HT1080 (cell line): ENCODE data around the gene GSTM5. TPM values are rescaled to one million over a fixed set of nuclear protein-coding genes. Genes with fewer than 3 reads are reported as not detected.
"Not testable (repeated sequence)": the region's sequence is repeated elsewhere in the genome, so short reads cannot be mapped to it uniquely, and the experiment has no call there.

Source experiments
- DNase-seq: peaks from one replicate; pipeline ENCODE4 v3.0.0-alpha.2; 2015; ENCODE audit warnings: low read depth
- polyA plus RNA-seq, 2 experiments: library from polyadenylated mRNA; depleted of rRNA; stranded (reverse); fragments of >200 nt; gene quantifications; 2 replicates each; pipeline ENCODE4 v1.2.3, GENCODE V29; 2015
- total RNA-seq: library from RNA; depleted of rRNA; stranded (reverse); fragments of >200 nt; shearing (Covaris generic); gene quantifications from 2 replicates; pipeline ENCODE4 v1.2.3, GENCODE V29; 2014; rRNA removed

Gene GSTM5
- 0.03 TPM in 1 of 2 replicates, not detected in the other for total RNA-seq
- not detected in 2 replicates for polyA plus RNA-seq (2015; cell fraction: cytosol; rRNA removed)
- 0.04 TPM in 1 of 2 replicates, not detected in the other for polyA plus RNA-seq (2015; cell fraction: nucleus; rRNA removed)

DNA sequence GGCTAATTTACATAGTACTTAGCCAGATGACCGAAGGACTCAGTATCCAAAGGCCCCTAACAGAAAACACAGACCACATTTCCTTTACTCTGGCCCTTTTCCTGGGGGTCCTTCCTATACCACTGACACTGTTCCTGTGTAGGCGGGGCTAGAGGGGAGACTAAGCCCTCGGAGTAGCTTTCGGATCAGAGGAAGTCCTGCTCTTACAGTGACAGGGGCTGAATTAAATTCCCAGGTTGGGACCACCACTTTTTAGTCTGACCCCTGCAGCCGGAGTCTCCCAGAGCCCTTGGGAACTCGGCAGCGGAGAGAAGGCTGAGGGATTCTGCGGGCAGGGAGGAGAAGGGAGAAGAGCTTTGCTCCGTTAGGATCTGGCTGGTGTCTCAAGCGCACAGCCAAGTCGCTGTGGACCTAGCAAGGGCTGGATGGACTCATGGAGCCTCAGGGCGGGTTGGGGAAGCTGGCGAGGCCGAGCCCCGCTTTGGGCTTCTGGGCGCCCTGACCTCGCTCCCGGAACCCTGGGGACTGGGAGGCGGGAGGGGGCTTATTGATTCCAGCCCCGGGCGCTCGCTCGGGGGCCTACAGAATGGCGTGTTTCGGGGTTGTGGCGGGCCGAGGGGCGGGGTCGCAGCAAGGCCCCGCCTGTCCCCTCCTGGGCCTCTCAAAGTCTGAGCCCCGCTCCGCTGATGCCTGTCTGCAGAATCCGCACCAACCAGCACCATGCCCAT, at the start of gene GSTM5:
GSTM5 (plus strand) TSS at position 659 of the 728 bp plus-strand sequence; CDS start at position 721, 62 bp downstream.
- DNase-seq: not testable (repeated sequence)

DNA sequence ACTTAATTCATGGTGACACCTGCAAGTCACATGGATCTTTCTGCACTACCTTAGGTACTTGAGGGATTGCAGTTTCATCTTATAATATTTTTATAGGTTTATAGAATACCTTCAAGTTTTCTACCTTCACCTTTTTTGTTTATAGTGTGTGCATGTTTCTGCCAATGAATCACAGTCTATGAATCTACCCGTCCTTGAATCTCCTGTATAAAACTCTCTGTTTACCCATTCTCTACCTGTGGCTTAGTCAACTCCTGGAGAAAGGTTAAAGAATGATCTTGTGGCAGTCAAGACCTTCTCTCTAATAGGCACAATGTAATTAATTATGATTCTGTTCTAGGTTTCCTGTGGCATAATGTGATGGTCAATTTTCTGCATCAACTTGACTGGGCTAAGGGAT, 47.4 kb upstream of the GSTM5 start:
- DNase-seq: no peak

DNA sequence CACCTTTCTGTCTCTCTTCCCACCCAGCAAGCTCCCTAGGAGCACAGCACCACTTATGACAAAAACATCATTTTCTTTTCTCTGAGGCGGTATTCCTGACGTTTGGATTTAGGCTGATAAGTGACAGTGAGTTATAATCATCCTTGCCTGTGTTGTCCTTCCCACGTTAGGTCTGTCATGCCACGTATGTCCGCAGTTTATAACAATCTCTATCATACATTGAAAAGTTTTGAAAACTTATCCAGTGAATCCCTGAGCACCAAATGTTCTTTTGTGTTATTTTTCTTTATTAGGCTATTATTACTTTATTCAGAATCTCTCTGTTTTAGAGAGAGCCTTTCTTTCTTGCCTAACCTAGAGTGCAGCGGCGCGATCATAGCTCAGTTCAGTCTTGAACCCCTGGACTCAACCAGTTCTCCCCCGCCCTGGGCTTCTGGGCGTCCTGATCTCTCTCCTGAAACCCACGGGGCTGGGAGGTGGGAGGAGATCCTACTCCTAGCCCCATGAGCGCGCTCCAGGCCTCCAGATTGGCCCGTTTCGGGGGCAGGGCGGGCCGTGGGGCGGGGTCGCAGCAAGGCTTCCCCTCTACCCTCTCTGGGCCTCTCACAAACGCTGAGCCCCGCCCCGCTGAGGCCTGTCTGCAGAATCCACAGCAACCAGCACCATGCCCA, 44.5 kb upstream of the GSTM5 start, which contains the start of gene GSTM2:
GSTM2 (plus strand) TSS at position 606 of the 671 bp plus-strand sequence; CDS start at position 665, 59 bp downstream.
- DNase-seq: peak; percentile 71

DNA sequence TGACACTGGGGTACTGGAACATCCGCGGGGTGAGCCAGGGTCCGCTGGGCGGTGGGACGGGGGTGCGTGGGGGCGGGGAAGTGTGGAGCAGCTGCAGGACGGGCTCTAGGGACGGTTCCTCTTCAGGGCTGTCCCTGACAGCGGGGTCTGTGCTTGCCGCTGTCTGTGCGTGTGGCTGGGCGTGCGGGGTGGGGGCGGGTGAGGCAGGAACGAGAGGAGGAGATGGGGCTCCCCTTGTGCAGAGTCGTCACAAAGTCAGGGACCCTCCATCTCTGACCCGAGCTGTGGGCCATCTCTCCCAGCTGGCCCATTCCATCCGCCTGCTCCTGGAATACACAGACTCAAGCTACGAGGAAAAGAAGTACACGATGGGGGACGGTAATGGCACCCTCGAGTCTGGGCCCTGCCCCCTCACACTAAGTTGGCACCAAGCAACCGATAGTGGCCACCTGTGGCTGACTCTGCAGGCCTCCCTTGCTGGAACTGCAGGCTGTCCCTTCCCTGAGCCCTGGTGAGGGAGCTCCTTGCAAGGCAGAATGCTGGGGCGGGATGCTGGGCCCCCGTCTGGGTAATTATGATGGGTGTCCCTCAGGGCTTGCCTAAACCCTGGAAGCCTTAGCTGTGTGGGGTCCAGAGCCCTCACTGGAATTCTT, 43.8 kb upstream of the GSTM5 start:
- DNase-seq: peak; percentile 0

DNA sequence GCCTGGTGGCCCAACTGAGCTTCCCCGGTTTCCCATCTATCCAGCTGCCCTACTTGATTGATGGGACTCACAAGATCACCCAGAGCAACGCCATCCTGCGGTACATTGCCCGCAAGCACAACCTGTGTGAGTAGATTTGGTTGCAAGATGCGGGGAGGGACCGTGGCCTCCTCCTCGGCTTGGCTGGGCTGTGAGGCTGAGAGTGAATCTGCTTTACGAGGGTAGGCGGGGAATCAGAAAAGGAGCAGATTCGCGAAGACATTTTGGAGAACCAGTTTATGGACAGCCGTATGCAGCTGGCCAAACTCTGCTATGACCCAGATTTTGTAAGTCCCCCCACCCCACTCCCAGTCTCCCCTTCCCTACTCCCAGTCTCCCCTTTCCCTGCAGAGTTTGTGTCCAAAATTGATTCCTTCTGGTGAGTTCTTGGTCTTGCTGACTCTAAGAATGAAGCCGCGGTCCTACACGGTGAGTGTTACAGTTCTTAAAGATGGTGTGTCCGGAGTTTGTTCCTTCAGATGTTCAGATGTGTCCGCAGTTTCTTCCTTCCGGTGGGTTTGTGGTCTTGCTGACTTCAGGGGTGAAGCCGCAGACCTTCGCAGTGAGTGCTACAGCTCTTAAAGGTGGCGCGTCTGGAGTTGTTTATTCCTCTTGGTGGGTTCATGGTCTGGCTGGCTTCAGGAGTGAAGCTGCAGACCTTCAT, 42.7 kb upstream of the GSTM5 start:
- DNase-seq: peak; percentile 19

DNA sequence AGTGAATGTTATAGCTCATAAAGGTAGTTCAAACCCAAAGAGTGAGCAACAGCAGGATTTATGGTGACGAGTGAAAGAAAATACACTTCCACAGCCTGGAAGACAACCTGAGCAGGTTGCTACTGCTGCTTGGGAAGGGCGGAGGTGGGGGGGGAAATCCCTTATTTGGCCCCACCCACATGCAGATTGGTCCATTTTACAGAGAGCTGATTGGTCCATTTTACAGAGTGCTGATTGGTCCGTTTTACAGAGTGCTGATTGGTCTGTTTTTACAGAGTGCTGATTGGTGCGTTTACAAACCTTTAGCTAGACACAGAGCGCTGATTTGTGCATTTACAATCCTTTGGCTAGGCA, 42.1 kb upstream of the GSTM5 start:
- DNase-seq: not testable (repeated sequence)

DNA sequence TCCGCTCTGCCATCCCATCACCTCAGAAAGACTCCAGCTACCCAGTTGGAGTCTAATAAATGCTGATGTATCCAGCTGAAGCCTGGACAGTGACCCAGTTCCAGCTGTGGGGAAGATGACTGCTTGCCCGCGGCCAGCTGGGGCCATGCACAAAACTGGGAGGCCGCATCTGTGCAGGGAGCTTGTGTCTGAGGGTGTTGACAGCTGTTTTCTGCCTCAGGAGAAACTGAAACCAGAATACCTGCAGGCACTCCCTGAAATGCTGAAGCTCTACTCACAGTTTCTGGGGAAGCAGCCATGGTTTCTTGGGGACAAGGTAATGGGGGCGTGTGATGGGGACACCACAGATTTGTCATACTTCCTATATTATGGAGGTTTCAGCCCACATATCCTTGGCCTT, 41.0 kb upstream of the GSTM5 start:
- no peak for DNase-seq

DNA sequence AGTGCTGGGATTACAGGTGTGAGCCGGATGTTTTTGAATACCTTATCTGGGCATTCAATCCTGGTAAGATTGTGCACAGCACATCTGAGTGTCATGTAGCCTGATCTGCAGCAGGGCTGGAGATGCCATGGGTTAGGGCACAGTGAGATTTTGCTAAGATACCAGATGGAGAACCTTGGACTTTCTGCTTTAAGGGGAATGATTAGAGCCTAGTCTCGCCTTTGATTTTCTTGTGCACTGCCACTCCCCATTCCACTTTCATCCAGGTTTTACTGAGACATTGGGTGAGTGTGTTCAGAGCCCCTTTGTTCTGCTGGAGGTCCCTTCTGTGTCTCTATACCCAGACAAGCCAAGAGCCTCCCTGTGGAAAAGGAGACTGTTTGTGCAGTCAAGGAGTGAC, 38.2 kb upstream of the GSTM5 start:
- not testable (repeated sequence) for DNase-seq

DNA sequence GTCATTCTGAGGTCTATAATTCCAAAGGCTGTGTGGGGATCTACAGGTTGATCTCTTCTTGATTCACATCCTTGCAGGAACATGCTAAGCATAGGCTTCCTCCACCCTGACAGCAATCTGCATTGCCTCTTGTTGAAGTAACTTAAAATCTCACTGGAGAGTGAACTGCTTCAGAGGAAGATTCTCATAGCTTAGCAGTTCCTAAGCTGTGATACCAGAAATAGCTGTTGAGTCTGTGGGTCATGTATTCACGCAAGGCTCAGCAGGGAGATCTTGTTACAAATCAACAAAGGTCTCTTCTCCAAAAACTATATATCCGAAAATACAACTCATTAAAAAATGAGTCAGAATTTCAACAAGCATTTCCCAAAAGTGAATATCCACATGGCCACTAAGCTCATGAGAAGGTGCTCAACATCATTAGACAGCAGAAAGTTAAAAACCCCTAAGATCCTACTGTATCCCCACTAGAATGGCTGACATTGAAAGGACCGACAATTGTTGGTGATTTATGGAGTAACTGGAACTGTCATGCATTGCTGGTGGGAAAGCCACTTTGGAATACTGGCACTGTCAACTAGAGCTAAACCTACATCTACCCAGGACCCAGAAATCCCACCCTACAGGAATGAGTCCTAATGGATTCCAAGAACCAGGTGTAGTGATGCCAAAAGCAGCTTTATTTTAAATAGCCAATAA, 35.2 kb upstream of the GSTM5 start:
- not testable (repeated sequence) for DNase-seq

DNA sequence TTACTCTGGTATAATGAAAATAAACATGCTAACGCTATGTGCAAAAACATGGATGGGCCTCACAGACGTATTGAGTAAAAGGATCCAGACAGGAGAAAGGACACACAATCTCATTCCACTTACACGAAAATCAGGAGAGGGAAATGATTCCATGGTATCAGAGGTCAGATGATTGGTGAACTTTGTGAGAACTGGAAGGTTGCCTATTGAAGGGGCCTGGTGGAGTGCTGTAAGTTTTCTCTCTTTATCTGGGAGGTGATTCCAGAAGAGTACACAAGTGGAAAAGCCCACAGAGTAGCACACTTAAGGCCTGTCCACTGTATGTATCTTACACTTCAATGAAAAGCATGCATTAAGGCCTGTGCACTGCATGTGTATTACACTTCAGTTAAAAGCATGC, 34.6 kb upstream of the GSTM5 start:
- no peak for DNase-seq

DNA sequence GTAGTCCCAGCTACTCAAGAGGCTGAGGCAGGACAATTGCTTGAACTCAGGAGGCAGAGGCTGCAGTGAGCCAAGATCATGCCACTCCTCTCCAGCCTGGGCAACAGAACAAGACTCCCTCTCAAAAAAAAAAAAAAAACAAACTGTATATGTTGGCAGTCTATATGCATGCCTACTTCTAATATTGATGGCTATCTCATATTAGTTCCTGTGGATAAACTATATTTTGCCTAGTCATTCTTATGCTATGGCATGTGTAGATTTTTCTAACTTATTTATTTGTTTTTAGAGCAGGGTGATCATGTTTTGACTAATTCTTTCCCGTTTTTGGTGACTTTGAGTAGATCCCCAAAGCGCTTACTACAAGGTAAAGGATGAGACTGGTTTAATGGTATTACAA, 33.4 kb upstream of the GSTM5 start:
- not testable (repeated sequence) for DNase-seq

DNA sequence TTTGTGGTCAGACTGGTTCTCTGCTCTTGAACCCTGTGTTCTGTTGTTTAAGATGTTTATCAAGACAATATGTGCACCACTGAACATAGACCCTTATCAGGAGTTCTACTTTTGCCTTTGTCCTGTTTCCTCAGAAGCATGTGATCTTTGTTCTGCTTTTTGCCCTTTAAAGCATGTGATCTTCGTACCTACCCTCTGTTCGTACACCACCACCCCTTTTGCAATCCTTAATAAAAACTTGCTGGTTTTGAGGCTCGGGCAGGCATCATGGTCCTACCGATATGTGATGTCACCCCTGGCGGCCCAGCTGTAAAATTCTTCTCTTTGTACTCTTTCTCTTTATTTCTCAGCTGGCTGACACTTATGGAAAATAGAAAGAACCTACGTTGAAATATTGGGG, 27.3 kb upstream of the GSTM5 start:
- not testable (repeated sequence) for DNase-seq

DNA sequence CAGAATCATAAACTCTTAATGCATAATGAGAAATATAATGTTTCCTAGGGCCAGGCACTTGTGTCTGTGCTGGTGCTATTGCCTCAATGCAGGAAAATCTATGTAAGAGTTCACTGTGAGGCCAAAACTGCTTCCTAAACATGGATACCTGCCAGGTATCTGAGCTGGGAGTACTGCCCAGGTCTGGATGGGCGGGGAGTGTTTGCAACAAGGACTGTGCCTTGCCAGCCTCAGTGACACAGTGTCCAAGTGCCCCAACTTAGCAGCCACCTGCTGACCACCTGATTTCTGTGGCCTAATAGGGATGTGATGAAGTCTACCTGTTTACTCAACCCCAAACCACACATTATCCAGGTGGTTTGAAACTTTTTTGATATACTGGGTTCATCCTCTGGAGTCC, 26.7 kb upstream of the GSTM5 start:
- not testable (repeated sequence) for DNase-seq

DNA sequence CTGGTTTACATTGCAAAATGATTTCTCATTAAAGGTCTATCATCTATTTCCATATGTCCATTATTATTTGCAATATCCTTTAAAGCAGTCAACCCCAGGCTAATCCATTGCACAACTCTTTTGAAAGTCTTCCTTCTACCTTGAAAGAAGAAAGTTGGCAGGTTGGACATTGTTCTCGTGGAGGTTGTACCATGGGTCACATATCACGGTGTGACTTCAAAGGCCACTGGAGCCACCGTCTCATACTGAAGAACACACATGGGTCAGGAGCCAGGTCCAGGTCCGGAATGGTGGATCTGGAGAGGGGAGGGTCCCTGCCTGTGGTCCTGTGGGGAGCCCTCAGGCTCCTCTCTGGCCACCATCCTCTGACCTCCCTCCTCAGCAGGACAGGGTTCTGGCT, 26.2 kb upstream of the GSTM5 start:
- not testable (repeated sequence) for DNase-seq

DNA sequence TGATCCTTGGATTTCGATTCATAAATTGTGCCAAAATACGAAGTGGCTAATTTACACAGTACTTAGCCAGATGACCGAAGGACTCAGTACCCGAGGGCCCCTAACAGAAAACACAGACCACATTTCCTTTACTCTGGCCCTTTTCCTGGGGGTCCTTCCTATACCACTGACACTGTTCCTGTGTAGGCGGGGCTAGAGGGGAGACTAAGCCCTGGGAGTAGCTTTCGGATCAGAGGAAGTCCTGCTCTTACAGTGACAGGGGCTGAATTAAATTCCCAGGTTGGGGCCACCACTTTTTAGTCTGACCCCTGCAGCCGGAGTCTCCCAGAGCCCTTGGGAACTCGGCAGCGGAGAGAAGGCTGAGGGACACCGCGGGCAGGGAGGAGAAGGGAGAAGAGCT, 24.9 kb upstream of the GSTM5 start:
- not testable (repeated sequence) for DNase-seq

DNA sequence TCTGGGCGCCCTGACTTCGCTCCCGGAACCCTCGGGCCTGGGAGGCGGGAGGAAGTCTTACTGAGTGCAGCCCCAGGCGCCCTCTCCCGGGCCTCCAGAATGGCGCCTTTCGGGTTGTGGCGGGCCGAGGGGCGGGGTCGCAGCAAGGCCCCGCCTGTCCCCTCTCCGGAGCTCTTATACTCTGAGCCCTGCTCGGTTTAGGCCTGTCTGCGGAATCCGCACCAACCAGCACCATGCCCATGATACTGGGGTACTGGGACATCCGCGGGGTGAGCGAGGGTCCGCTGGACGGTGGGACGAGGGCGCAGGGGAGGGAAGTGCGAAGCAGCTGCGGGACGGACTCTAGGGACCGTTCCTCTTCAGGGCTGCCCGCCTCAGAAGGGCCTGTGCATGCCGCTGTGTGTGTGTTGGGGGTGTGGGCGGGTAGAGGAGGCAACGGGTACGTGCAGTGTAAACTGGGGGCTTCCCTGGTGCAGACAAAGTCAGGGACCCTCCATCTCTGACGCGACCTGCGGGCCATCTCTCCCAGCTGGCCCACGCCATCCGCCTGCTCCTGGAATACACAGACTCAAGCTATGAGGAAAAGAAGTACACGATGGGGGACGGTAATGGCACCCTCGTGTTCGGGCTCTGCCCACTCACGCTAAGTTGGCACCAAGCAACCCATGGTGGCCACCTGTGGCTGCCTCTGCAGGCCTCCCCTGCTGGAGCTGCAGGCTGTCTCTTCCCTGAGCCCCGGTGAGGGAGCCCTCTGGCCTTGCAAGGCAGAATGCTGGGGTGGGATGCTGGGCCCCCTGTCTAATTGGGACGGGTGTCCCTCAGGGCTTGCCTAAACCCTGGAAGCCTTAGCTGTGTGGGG, 24.2 kb upstream of the GSTM5 start, which contains the start of gene GSTM1:
GSTM1 (plus strand) TSS at position 177 of the 859 bp plus-strand sequence; CDS start at position 234, 57 bp downstream.
- DNase-seq: peak; percentile 75

DNA sequence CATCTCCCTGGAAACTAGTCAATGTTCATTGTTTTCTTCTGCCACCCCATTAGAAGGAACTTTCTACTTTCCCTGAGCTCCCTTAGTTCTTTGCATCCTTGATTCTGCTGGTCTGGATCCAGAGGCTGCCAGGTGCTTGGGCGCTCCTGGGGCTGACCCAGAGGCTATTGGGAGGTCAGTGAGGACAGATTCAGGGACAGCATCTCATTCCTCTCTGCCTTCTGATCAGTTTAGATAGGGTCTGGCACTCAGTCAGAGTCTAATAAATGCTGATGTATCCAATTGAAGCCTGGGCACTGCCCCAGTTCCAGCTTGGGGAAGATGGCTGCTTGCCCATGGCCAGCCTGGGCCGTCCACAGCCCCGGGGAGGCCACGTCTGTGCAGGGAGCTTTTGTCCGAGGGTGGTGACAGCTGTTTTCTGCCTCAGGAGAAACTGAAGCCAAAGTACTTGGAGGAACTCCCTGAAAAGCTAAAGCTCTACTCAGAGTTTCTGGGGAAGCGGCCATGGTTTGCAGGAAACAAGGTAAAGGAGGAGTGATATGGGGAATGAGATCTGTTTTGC, 22.1 kb upstream of the GSTM5 start:
- DNase-seq: no peak

DNA sequence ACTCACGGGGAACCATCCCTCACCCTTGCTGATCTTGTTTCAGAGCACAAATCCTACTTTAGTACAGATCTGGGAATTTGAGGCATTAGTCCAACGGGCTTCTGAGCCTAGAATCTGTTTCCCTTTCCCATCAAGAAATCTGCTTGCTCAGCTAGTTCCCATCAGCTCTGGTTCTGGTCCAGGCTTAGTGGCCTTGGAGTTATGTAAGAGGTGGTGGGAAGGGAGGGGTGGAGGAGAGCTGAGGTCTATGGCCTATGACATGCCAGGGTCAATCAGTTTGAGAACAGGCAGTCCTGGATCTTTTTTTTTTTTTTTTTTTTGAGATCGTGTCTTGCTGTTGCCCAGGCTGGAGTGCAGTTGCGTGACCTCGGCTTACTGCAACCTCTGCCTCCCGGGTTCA, 20.3 kb upstream of the GSTM5 start:
- DNase-seq: no peak

DNA sequence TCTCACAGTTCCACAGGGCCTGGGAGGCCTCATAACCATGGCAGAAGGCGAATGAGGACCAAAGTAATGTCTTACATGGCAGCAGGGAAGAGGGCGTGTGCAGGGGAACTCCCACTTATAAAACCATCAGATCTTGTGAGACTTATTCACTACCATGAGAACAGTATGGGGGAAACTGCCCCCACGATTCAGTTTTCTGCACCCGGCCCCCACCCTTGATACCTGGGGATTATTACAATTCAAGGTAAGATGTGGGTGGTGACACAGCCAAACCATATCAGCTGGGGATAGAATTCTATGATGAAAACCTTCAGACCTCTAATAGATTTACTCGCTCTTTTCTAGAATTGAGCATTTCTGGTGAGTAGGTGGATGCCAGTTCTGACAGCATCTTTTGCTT, 17.7 kb upstream of the GSTM5 start:
- DNase-seq: not testable (repeated sequence)
